Measurements from ENCODE around the gene SEPTIN8. TPM values are rescaled to one million over a fixed set of nuclear protein-coding genes. Genes with fewer than 3 reads are reported as not detected.

Gene SEPTIN8
- total and polyA plus RNA-seq, 9 donors: 18.7 to 54.5 (median 36.8) TPM

DNA sequence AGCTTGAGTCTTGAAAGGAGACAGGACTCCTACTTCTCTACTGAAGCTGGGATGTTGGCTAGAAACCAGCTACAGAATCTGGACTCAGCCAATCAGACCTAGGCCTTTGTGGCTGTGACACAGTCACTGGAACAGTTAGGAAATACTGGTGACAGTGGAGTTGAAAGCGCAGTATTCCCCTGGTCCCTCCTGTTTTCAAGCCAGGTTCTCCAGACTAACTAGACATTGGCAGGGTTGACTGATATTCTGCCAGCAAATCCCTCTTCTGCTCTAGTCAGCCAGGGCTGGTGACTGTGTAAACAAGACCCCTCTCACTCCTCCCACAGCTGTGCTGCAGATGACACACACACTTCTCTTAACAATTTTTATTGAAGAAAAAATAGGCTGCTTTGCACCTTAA lies 44.8 kb upstream of the SEPTIN8 start:
- TF ChIP-seq, protein P1, sequence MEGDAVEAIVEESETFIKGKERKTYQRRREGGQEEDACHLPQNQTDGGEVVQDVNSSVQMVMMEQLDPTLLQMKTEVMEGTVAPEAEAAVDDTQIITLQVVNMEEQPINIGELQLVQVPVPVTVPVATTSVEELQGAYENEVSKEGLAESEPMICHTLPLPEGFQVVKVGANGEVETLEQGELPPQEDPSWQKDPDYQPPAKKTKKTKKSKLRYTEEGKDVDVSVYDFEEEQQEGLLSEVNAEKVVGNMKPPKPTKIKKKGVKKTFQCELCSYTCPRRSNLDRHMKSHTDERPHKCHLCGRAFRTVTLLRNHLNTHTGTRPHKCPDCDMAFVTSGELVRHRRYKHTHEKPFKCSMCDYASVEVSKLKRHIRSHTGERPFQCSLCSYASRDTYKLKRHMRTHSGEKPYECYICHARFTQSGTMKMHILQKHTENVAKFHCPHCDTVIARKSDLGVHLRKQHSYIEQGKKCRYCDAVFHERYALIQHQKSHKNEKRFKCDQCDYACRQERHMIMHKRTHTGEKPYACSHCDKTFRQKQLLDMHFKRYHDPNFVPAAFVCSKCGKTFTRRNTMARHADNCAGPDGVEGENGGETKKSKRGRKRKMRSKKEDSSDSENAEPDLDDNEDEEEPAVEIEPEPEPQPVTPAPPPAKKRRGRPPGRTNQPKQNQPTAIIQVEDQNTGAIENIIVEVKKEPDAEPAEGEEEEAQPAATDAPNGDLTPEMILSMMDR (IDR thresholded peaks at IDR 0.05): no peak
- no peak for TF ChIP-seq EP300 (IDR thresholded peaks at IDR 0.05)
- 93 to 98% (median 96%) methylated on average over 1 of the region's 1 CpG for WGBS, 3 donors
- H3K27ac ChIP-seq: no peak overlapping the region

DNA sequence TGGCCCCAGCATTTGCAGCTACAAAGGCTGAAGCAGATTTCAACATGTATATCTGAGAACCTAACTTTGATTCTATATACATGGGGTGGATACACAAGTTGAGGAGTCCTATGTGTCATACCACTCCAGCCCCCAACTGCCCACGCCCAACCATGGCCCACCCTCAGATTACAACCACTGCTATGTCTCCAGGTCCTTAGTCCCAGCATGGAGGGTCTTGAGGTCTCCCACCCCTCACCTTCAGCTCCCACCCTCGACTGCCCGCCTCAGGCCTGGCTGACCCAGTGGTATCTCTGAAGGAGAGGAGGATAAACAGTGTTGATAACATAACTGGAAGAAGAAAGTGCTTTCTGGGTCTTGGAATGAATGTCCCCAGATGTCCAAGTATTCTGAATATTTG lies 44.3 kb upstream of the SEPTIN8 start:
- TF ChIP-seq POLR2A (IDR thresholded peaks at IDR 0.05): no peak
- TF ChIP-seq, protein P1 (IDR thresholded peaks at IDR 0.05): no peak
- no peak for TF ChIP-seq EP300 (IDR thresholded peaks at IDR 0.05)
- WGBS, 3 donors: 85 to 94% (median 91%) methylated on average over 3 of the region's 3 CpGs
- H3K9me3 ChIP-seq: no peaks in the 10 kb centered on the region
- H3K4me3 ChIP-seq: no peak overlapping the region
- H3K27me3 ChIP-seq: no peaks in the 10 kb centered on the region
- intact Hi-C loops (cut with DNase I): loop anchor here in 2 of 4 donors (5.0 to 10.0 kb wide), 2 partner anchors 44 to 437 kb away; partner anchors contain the start of gene SEPTIN8 (in 1 of the 2)
- H3K4me1 ChIP-seq (ENCODE audit: insufficient read depth): peaks cover 8% of the 10 kb centered on the region
- no peaks in the 10 kb centered on the region for H3K36me3 ChIP-seq
- no peak for DNase-seq
- no peak overlapping the region for H3K27ac ChIP-seq

More for the DNA sequence above, 44.8 kb upstream of the SEPTIN8 start:
- intact Hi-C loops (cut with DNase I): loop anchor here in 2 of 4 donors (5.0 to 10.0 kb wide), 2 partner anchors 44 to 437 kb away; partner anchors contain the start of gene SEPTIN8 (in 1 of the 2)
- no peak for DNase-seq
- peaks cover 8% of the 10 kb centered on the region for H3K4me1 ChIP-seq (ENCODE audit: insufficient read depth)
- H3K4me3 ChIP-seq: no peak overlapping the region
- H3K36me3 ChIP-seq: no peaks in the 10 kb centered on the region
- no peaks in the 10 kb centered on the region for H3K9me3 ChIP-seq
- no peaks in the 10 kb centered on the region for H3K27me3 ChIP-seq

- TF ChIP-seq, protein P1 (IDR thresholded peaks at IDR 0.05): peak; percentile 48 to 68 (median 65)
- TF ChIP-seq EP300 (IDR thresholded peaks at IDR 0.05): no peak
- intact Hi-C loops (cut with DNase I): loop anchor here in 2 of 4 donors (5.0 to 10.0 kb wide), 2 partner anchors 43 to 435 kb away; partner anchors contain the start of gene SEPTIN8 (in 1 of the 2)
- DNase-seq: peak; percentile 80 to 90 (median 87)
- no peak overlapping the region for H3K27ac ChIP-seq
- H3K27me3 ChIP-seq: no peaks in the 10 kb centered on the region
- peaks cover 8% of the 10 kb centered on the region for H3K4me1 ChIP-seq (ENCODE audit: insufficient read depth)
- no peak overlapping the region for H3K4me3 ChIP-seq
- no peaks in the 10 kb centered on the region for H3K36me3 ChIP-seq
- H3K9me3 ChIP-seq: no peaks in the 10 kb centered on the region
- 19 to 28% (median 24%) methylated on average over 15 of the region's 15 CpGs for WGBS, 3 donors
Observed at GRCh38 chr5:132820162-132820754, 43.2 kb upstream of the SEPTIN8 start.

- TF ChIP-seq, protein P1 (IDR thresholded peaks at IDR 0.05): no peak
- TF ChIP-seq POLR2A (IDR thresholded peaks at IDR 0.05) (no peak), EP300 (IDR thresholded peaks at IDR 0.05) (no peak)
- intact Hi-C loops (cut with DNase I): loop anchor here in 1 of 4 donors (10.0 kb wide), 1 partner anchor 85 kb away; the partner anchor contains the start of gene KIF3A
- H3K27me3 ChIP-seq: no peaks in the 10 kb centered on the region
- peaks cover 8% of the 10 kb centered on the region for H3K4me1 ChIP-seq (ENCODE audit: insufficient read depth)
- H3K9me3 ChIP-seq: peaks cover 0 to 2% of the 10 kb centered on the region in 2 donors
- no peaks in the 10 kb centered on the region for H3K36me3 ChIP-seq
- WGBS, 3 donors: 44 to 46% (median 45%) methylated on average over 26 of the region's 26 CpGs
- H3K4me3 ChIP-seq: peak overlapping the region; percentile 14
- H3K27ac ChIP-seq: no peak overlapping the region
- DNase-seq: no peak
Observed at GRCh38 chr5:132819468-132819867, 42.4 kb upstream of the SEPTIN8 start.

All from ovary (tissue), 9 donors.